HG02943 (cell line): Measurements from ENCODE around the gene IQGAP2.

ENCODE experiments used
- ATAC-seq: cut with Tn5 transposase; IDR thresholded peaks from one replicate; pipeline ENCODE4 v1.9.1; 2021; ENCODE audit warnings: mild to moderate bottlenecking, low read depth, moderate library complexity; ENCODE audit not compliant: unreplicated experiment

Gene IQGAP2

GRCh38 chr5:76757049-76757448, 354.0 kb downstream of the IQGAP2 start:
- no peak for ATAC-seq
